GM18505 (cell line): ENCODE measurements around the gene ROR2.
"Not testable (repeated sequence)": the region's sequence is repeated elsewhere in the genome, so short reads cannot be mapped to it uniquely, and the experiment has no call there.

ENCODE experiments used
- ATAC-seq: cut with Tn5 transposase; IDR thresholded peaks from one replicate; pipeline ENCODE4 v1.9.1; 2021; ENCODE audit not compliant: unreplicated experiment
- POLR2A ChIP-seq: IDR thresholded peaks from 4 replicates; pipeline ENCODE4 v1.6.1; 2011; ENCODE audit warnings: borderline replicate concordance; ENCODE audit not compliant: insufficient read depth, insufficient read length; ENCODE audit errors: extremely low read depth

ROR2 gene

GRCh38 chr9:91558395-91558794 lies 391.6 kb downstream of the ROR2 start:
- TF ChIP-seq POLR2A, result no peak
- no peak for ATAC-seq

- no peak for ATAC-seq
- TF ChIP-seq POLR2A, result no peak
Observed at GRCh38 chr9:91557327-91557726, 392.7 kb downstream of the ROR2 start.

GRCh38 chr9:91555132-91555531 lies 394.9 kb downstream of the ROR2 start:
- no peak for ATAC-seq
- no peak for TF ChIP-seq POLR2A

- ATAC-seq, result no peak
- no peak for TF ChIP-seq POLR2A
Observed at GRCh38 chr9:91549177-91549576, 400.9 kb downstream of the ROR2 start.

GRCh38 chr9:91547081-91547480 lies 402.9 kb downstream of the ROR2 start:
- TF ChIP-seq POLR2A, result no peak
- ATAC-seq, result no peak

- no peak for ATAC-seq
- no peak for TF ChIP-seq POLR2A
Observed at GRCh38 chr9:91546574-91546973, 403.5 kb downstream of the ROR2 start.

GRCh38 chr9:91541734-91542133 lies 408.3 kb downstream of the ROR2 start:
- no peak for ATAC-seq
- TF ChIP-seq POLR2A, result no peak

GRCh38 chr9:91540506-91540905 lies 409.5 kb downstream of the ROR2 start:
- not testable (repeated sequence) for ATAC-seq

- TF ChIP-seq POLR2A, result no peak
- no peak for ATAC-seq
Observed at GRCh38 chr9:91536211-91536691, 413.8 kb downstream of the ROR2 start.

- no peak for ATAC-seq
- TF ChIP-seq POLR2A, result no peak
Observed at GRCh38 chr9:91534374-91534773, 415.7 kb downstream of the ROR2 start.

GRCh38 chr9:91533382-91533781 lies 416.6 kb downstream of the ROR2 start:
- no peak for TF ChIP-seq POLR2A
- no peak for ATAC-seq

GRCh38 chr9:91532325-91532724 lies 417.7 kb downstream of the ROR2 start:
- no peak for ATAC-seq
- no peak for TF ChIP-seq POLR2A

- no peak for TF ChIP-seq POLR2A
Observed at GRCh38 chr9:91530829-91531228, 419.2 kb downstream of the ROR2 start.

GRCh38 chr9:91522481-91522880 lies 427.5 kb downstream of the ROR2 start:
- TF ChIP-seq POLR2A, result no peak
- no peak for ATAC-seq

More at GRCh38 chr9:91530829-91531228, 419.2 kb downstream of the ROR2 start:
- no peak for ATAC-seq

- TF ChIP-seq POLR2A, result no peak
Observed at GRCh38 chr9:91519520-91520277, 430.3 kb downstream of the ROR2 start.

GRCh38 chr9:91518462-91518861 lies 431.6 kb downstream of the ROR2 start:
- no peak for TF ChIP-seq POLR2A
- no peak for ATAC-seq

More at GRCh38 chr9:91519520-91520277, 430.3 kb downstream of the ROR2 start:
- no peak for ATAC-seq

GRCh38 chr9:91517801-91518200 lies 432.2 kb downstream of the ROR2 start:
- ATAC-seq, result no peak
- no peak for TF ChIP-seq POLR2A

GRCh38 chr9:91517332-91517731 lies 432.7 kb downstream of the ROR2 start:
- ATAC-seq, result not testable (repeated sequence)
